Fibroblast of lung (primary cell): Measurements from ENCODE around the gene S100A3.

Experiments used
- EZH2 ChIP-seq: IDR thresholded peaks from 2 replicates; pipeline ENCODE4 v1.5.1; 2012; ENCODE audit warnings: low read length, control low read depth, mild to moderate bottlenecking; ENCODE audit errors: missing control alignments
- TF ChIP-seq, protein P1 (sequence below), 2 donors: IDR thresholded peaks in 1 of 2; conservative IDR thresholded peaks in 1 of 2; 1 replicate in 1 of 2; 2 replicates in 1 of 2; pipeline ENCODE4 v1.5.1; 2011 to 2012; ENCODE audit warnings: low read length in 2 of 2, control low read depth in 1 of 2, inconsistent platforms in 1 of 2, low read depth in 1 of 2, mild to moderate bottlenecking in 1 of 2

DNA sequence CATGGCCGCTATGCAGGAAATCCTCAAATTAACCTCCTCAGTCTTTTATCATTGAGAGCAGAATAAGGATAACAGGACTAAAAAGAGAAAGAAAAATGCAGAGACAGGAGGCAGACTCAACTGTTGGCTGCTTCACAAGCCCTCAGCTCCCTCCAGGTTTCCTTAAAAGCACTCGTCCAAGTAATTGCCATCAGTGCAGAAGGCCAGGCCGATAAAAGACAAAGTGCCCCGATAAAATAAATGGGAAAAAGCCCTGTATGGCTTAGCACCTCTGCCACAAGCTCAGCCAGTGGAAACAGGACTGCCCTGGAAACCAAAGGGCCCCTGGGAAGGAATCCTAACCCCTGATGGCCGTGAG is 21.4 kb downstream of the S100A3 start:
- TF ChIP-seq EZH2 = no peak
- TF ChIP-seq, protein P1, sequence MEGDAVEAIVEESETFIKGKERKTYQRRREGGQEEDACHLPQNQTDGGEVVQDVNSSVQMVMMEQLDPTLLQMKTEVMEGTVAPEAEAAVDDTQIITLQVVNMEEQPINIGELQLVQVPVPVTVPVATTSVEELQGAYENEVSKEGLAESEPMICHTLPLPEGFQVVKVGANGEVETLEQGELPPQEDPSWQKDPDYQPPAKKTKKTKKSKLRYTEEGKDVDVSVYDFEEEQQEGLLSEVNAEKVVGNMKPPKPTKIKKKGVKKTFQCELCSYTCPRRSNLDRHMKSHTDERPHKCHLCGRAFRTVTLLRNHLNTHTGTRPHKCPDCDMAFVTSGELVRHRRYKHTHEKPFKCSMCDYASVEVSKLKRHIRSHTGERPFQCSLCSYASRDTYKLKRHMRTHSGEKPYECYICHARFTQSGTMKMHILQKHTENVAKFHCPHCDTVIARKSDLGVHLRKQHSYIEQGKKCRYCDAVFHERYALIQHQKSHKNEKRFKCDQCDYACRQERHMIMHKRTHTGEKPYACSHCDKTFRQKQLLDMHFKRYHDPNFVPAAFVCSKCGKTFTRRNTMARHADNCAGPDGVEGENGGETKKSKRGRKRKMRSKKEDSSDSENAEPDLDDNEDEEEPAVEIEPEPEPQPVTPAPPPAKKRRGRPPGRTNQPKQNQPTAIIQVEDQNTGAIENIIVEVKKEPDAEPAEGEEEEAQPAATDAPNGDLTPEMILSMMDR (conservative IDR thresholded peaks at IDR 0.05 in 1 of 2, IDR thresholded peaks at IDR 0.05 in 1 of 2; ENCODE audit: low read depth in 1 of 2, low read length in 2 of 2) = no peak
